DOHH2 (cell line): ENCODE results near the gene NUAK2.
A peak's percentile ranks its signal among the peaks of the same experiment; 100 is the strongest.

Experiments used
- H3F3A ChIP-seq: fragments of 200-600 bp; sonication (generic), shearing (Covaris generic); 2 replicates; pipeline ENCODE4 v1.6.0; 2016; ENCODE audit warnings: antibody characterized with exemption, mild to moderate bottlenecking; ENCODE audit not compliant: control insufficient read depth, insufficient read depth
- H3K27ac ChIP-seq: fragments of 200-600 bp; sonication (generic); 2 replicates; pipeline ENCODE4 v1.5.1; 2014; ENCODE audit warnings: low read depth, mild to moderate bottlenecking, low read length, moderate library complexity
- H3K27me3 ChIP-seq: fragments of 200-600 bp; sonication (generic); 2 replicates; pipeline ENCODE4 v1.6.1; 2014; ENCODE audit warnings: mild to moderate bottlenecking, low read length, mixed read lengths; ENCODE audit not compliant: control insufficient read depth
- H3K36me3 ChIP-seq: fragments of 200-600 bp; sonication (generic); 2 replicates; pipeline ENCODE4 v1.6.1; 2014; ENCODE audit warnings: mild to moderate bottlenecking, low read length, moderate library complexity, mixed read lengths; ENCODE audit not compliant: control insufficient read depth
- H3K4me1 ChIP-seq: fragments of 200-600 bp; sonication (generic); 2 replicates; pipeline ENCODE4 v1.6.1; 2014; ENCODE audit warnings: mild to moderate bottlenecking, low read length, mixed read lengths; ENCODE audit not compliant: control insufficient read depth
- H3K4me2 ChIP-seq: fragments of 200-600 bp; sonication (generic); 2 replicates; pipeline ENCODE4 v1.6.0; 2014; ENCODE audit warnings: mild to moderate bottlenecking, low read length, moderate library complexity
- H3K4me3 ChIP-seq: fragments of 200-600 bp; sonication (generic); 2 replicates; pipeline ENCODE4 v1.5.1; 2014; ENCODE audit warnings: mild to moderate bottlenecking, low read length, mixed read lengths
- H3K79me2 ChIP-seq: fragments of 200-600 bp; sonication (generic); 2 replicates; pipeline ENCODE4 v1.6.1; 2014; ENCODE audit warnings: mild to moderate bottlenecking, low read length, mixed read lengths; ENCODE audit not compliant: control insufficient read depth
- H3K9me2 ChIP-seq: fragments of 200-600 bp; sonication (generic); replicated peaks from 2 replicates; pipeline ENCODE4 v1.6.1; 2014; ENCODE audit warnings: mild to moderate bottlenecking, low read length, mixed read lengths; ENCODE audit not compliant: control insufficient read depth
- H3K9me3 ChIP-seq: fragments of 200-600 bp; sonication (generic); 2 replicates; pipeline ENCODE4 v1.6.1; 2014; ENCODE audit warnings: antibody characterized with exemption, low read length, mixed read lengths; ENCODE audit not compliant: control insufficient read depth, insufficient read depth
- H4K20me1 ChIP-seq: fragments of 200-600 bp; sonication (generic); 2 replicates; pipeline ENCODE4 v1.6.0; 2014; ENCODE audit warnings: low read depth, mild to moderate bottlenecking, antibody characterized with exemption, low read length, moderate library complexity; ENCODE audit not compliant: control insufficient read depth, insufficient read depth
- CTCF ChIP-seq: fragments of 200-600 bp; sonication (generic); IDR thresholded peaks from one replicate; pipeline ENCODE4 v1.5.1; 2014; ENCODE audit warnings: antibody characterized with exemption, mild to moderate bottlenecking, low read depth, low read length; ENCODE audit not compliant: poor library complexity, severe bottlenecking
- EZH2phosphoT487 ChIP-seq: fragments of 200-600 bp; sonication (generic); IDR thresholded peaks from 2 replicates; pipeline ENCODE4 v1.6.1; 2017; ENCODE audit warnings: borderline replicate concordance, mild to moderate bottlenecking, antibody characterized with exemption, low read length, moderate library complexity, mixed read lengths

Gene NUAK2

DNA sequence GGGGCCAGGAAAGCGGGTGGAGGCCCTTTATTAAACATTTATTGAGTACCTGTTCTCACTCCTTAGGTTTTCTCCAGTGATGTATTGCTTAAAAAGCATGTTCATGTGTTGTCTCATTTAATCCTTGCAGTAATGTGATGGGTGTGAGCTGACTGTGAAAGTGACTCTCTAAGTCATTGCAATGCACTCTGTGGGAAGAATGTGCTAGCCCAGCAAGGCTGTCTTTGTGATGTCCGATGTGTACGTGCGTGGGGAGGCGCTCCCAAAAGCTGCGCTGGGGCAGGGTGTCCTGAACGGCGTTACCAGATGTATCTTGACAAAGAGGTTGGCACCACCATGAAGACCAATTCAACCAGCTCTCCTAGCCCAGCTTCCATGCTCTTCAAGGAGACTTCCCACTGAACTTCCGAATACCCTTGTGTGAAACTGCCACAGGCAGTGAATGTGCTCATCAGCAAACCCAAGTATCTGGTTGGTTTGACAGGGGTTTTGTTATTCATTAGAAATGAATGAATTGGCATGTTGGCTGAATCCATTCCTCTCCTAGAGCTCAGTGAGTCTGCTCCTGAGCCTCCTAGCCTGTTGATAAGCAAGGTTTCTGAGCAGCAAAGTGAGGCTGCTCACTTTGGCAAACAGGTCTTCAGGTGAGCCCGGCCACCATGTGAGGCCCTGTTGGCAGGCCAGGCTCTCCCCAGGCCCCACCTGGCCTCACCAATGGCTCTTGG lies 28.0 kb downstream of the NUAK2 start:
- no peak overlapping the region for H3K27ac ChIP-seq
- TF ChIP-seq EZH2phosphoT487 (no peak), CTCF (no peak)
- no peaks in the 10 kb centered on the region for H3K36me3 ChIP-seq
- no peak overlapping the region for H3K4me2 ChIP-seq
- H3K4me1 ChIP-seq: peaks cover 79% of the 10 kb centered on the region
- H3K27me3 ChIP-seq: no peaks in the 10 kb centered on the region
- no peaks in the 10 kb centered on the region for H4K20me1 ChIP-seq
- H3K79me2 ChIP-seq: no peaks in the 10 kb centered on the region
- no peaks in the 10 kb centered on the region for H3K9me2 ChIP-seq
- H3K4me3 ChIP-seq: no peak overlapping the region
- no peaks in the 10 kb centered on the region for H3K9me3 ChIP-seq
- peaks cover 5% of the 10 kb centered on the region; the same call in 1 of the 2 replicates for H3F3A ChIP-seq

GRCh38 chr1:205291596-205291995 lies 29.9 kb downstream of the NUAK2 start:
- TF ChIP-seq CTCF (no peak), EZH2phosphoT487 (no peak)
- Histone ChIP-seq H3K4me1 (peaks cover 80% of the 10 kb centered on the region), H3K4me3 (no peak overlapping the region), H3K36me3 (peaks cover 9% of the 10 kb centered on the region), H3K27ac (no peak overlapping the region), H3K79me2 (no peaks in the 10 kb centered on the region), H3F3A (peaks cover 19% of the 10 kb centered on the region), H3K9me2 (no peaks in the 10 kb centered on the region), H3K27me3 (no peaks in the 10 kb centered on the region), H4K20me1 (no peaks in the 10 kb centered on the region), H3K9me3 (no peaks in the 10 kb centered on the region), H3K4me2 (peak overlapping the region; percentile 9; the same call in 1 of the 2 replicates)

DNA sequence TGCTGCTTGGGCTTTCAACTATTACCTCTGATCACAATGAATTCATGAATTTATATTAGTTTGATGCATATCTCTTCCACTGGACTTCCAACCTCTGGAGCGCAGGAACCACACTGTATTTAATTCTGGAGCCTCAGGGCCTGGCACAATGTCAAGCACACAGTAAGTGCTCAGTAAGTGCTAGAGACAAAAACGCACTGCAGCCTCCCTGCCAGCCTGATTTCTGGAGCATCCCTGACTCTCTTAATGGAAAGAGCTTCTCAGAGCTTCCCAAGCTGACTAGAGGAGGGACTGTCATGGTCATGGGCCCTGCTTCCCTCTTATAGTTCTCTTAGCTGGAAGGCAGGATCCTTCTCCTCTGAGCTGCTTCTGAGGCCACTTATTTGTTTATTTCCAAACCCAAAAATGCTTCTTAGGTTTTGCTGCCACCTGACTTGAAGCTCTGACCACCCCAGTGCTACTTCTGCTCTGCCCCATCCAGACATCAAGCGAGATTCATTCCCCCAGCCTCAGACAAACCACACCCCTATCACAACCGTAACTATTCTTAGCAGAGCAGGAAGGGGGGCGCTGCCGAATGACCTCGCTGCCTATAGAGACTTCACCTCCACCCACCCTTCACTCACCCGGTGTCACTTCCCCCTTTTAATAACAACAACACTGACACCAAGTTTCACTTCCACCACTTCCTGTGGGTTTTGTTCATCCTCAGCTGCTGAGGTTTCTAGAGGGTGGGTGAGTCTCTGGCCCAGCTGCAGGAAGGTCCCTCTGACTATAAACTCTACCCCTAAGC lies 33.6 kb downstream of the NUAK2 start:
- Histone ChIP-seq H3K4me2 (peak overlapping the region; percentile 87), H3K9me3 (no peaks in the 10 kb centered on the region), H3K36me3 (peaks cover 9% of the 10 kb centered on the region), H3K4me3 (peak overlapping the region; percentile 65), H3F3A (peaks cover 28% of the 10 kb centered on the region), H3K9me2 (no peaks in the 10 kb centered on the region), H3K27ac (peak overlapping the region; percentile 99), H3K4me1 (peaks cover 82% of the 10 kb centered on the region), H3K79me2 (no peaks in the 10 kb centered on the region; the same call in 1 of the 2 replicates), H4K20me1 (no peaks in the 10 kb centered on the region), H3K27me3 (no peaks in the 10 kb centered on the region)
- TF ChIP-seq EZH2phosphoT487: no peak

DNA sequence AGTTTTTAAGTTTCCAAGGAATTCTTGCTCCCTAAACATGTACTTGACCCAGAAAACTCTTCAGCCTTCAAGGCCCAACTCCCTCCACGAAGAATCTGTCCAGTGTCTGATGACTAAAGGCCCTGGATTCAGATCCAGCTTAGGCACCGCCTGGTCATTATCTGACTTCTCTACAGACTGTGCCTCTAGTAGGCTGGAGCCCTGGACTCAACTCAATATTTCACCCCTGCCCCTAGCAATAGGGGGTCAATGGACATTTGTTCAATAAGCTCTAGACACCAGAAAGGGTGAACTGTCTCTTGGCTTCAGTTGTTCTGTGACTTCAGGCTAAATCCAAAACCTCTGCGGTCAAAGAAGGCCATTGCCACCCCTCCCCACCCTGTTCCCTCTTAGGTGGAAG lies 34.5 kb downstream of the NUAK2 start:
- H3F3A ChIP-seq: peaks cover 28% of the 10 kb centered on the region
- H4K20me1 ChIP-seq: no peaks in the 10 kb centered on the region
- no peaks in the 10 kb centered on the region for H3K27me3 ChIP-seq
- H3K4me2 ChIP-seq: peak overlapping the region; percentile 87
- TF ChIP-seq CTCF: no peak
- no peak for TF ChIP-seq EZH2phosphoT487
- no peaks in the 10 kb centered on the region for H3K9me2 ChIP-seq
- H3K36me3 ChIP-seq: peaks cover 9% of the 10 kb centered on the region
- H3K4me1 ChIP-seq: peaks cover 90% of the 10 kb centered on the region
- H3K9me3 ChIP-seq: no peaks in the 10 kb centered on the region
- H3K79me2 ChIP-seq: no peaks in the 10 kb centered on the region; the same call in 1 of the 2 replicates
- peak overlapping the region; percentile 65 for H3K4me3 ChIP-seq
- peak overlapping the region; percentile 99 for H3K27ac ChIP-seq
